Heart right ventricle (tissue), 16 donors: ENCODE measurements around the gene AAK1. TPM values are rescaled to one million over a fixed set of nuclear protein-coding genes. Genes with fewer than 3 reads are reported as not detected.
A peak's percentile ranks its signal among the peaks of the same experiment; 100 is the strongest.

Source experiments
- ATAC-seq, 8 donors: fragments of 200-7000 bp; cut with Tn5 transposase; one replicate each; pipeline ENCODE4 v1.9.1; 2020; ENCODE audit warnings: mild to moderate bottlenecking in 8 of 8, moderate library complexity in 8 of 8, moderate number of reproducible peaks in 1 of 8
- DNase-seq, 2 donors: peaks; one replicate each; pipeline ENCODE4 v3.0.0-alpha.2; 2020
- H3K27ac ChIP-seq, 10 donors: fragments of 200-600 bp; sonication (generic) in 2 of 10; one replicate each; pipeline versions ENCODE4 v1.5.0 to v1.8.0; 2020 to 2022; ENCODE audit warnings: mild to moderate bottlenecking in 3 of 10
- H3K27me3 ChIP-seq, 7 donors: fragments of 200-600 bp; one replicate each; pipeline ENCODE4 v1.8.0; 2021 to 2022; ENCODE audit warnings: mild to moderate bottlenecking in 2 of 7
- H3K36me3 ChIP-seq, 9 donors: fragments of 200-600 bp; sonication (generic) in 1 of 9; one replicate each; pipeline versions ENCODE4 v1.5.0 to v1.8.0; 2020 to 2022; ENCODE audit warnings: mild to moderate bottlenecking in 2 of 9
- H3K4me1 ChIP-seq, 9 donors: fragments of 200-600 bp; sonication (generic) in 1 of 9; one replicate each; pipeline versions ENCODE4 v1.5.0 to v1.8.0; 2020 to 2022; ENCODE audit warnings: mild to moderate bottlenecking in 4 of 9
- H3K4me3 ChIP-seq, 10 donors: fragments of 200-600 bp; sonication (generic) in 2 of 10; one replicate each; pipeline versions ENCODE4 v1.5.0 to v1.8.0; 2020 to 2022; ENCODE audit warnings: mild to moderate bottlenecking in 7 of 10, moderate library complexity in 2 of 10
- H3K9me3 ChIP-seq, 11 donors: fragments of 200-600 bp in 10 of 11; sonication (generic) in 2 of 11; one replicate each; pipeline versions ENCODE4 v1.5.0 to v1.8.0; 2013 to 2022; ENCODE audit warnings: mild to moderate bottlenecking in 2 of 11, control low read depth in 1 of 11, moderate library complexity in 1 of 11
- WGBS, 2 donors: extraction: QIAGEN DNeasy Blood & Tissue Kit; methylation state at CpG; one replicate each; pipeline ENCODE4 v1.1.7; 2013; ENCODE audit warnings: inconsistent platforms in 1 of 2; 5-methylcytosine and 5-hydroxymethylcytosine counted together
- intact Hi-C, 10 donors: fragments of 100-400 bp; cut with DNase I; formaldehyde crosslinking; loops; one replicate each; pipeline versions ENCODE4 v1.11.1 to v1.14.2; 2022
- polyA plus RNA-seq, 2 donors: library from polyadenylated mRNA; stranded (reverse); fragments of 200-250 nt; gene quantifications; one replicate each; pipeline ENCODE4 v1.2.3, GENCODE V29; 2013
- total RNA-seq, 10 donors: library from RNA; stranded (reverse); fragmentation: NEBNext Ultra II Directional in 3 of 10; extraction: Animal tissue kit (Norgen Biotek cat#: 25700) in 3 of 10; gene quantifications; one replicate each; pipeline versions ENCODE4 v1.2.1 to v1.2.4, GENCODE V29; 2021 to 2023
- TF ChIP-seq, protein P1 (sequence below), 9 donors: fragments of 200-600 bp; sonication (generic) in 2 of 9; IDR thresholded peaks; one replicate each; pipeline versions ENCODE4 v1.5.0 to v1.8.0; 2021 to 2022; ENCODE audit warnings: antibody characterized with exemption in 9 of 9, mild to moderate bottlenecking in 5 of 9, moderate library complexity in 1 of 9
- donor health status: Arrhythmogenic right ventricular cardiomyopathy.
- donor health status: ischemic (EF 13 %, LVEDD 7.1; RV severe dilation, severe dysfunction).
- donor health status: healthy with polysubstance abuse.
- donor health status: DM: no; HTN: yes; CAD: no.
- donor health status: DM: no; HTN: no; CAD: no.
- donor health status: ischemic (EF 25% LVEDD 6.9; RV normal size, moderate dysfunction).
- donor health status: ischemic (EF 25% LVEDD 5.7; RV mildly dilated, moderate dysfunction).
- donor health status: healthy.
- donor health status: DM: yes; HTN: yes; CAD: no.
- donor health status: Ischemic cardiomyopathy.
- donor health status: ischemic (EF 35%, LVEDD 5.7; RV mildly dilated, moderate dysfunction).
- donor health status: nonischemic (EF 11% LVEDD 7.7; RV severe dilation, severe dysfunction).
- donor health status: DM: yes; HTN: yes; CAD: no.
- donor health status: PGD.
- donor health status: ischemic (EF 29% LVEDD 5.4; RV normal size, mild dysfunction).
- donor health status: nonischemic (EF 23%, LVEDD 6.1; RV moderate dilation, normal function).

The AAK1 gene
- total and polyA plus RNA-seq, 12 donors, result 10.1 to 148 (median 116) TPM

DNA sequence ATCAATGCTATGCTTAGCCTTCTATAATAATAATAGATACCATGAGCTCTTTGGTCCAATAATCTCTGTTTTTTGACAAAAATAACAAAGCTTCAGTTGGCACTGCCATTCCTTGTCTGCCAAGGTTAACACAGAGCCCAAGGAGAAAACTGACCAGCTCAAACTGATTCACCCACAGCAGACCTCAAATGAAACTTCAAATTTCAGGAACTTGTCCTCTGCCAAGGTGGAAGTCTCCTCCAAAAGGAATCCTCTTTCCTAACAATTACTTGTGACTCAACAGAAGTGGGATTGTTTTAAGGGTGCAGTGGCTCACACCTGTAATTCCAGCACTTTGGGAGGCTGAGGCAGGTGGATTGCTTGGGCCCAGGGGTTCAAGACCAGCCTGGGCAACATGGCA lies 12.1 kb downstream of the AAK1 start:
- Histone ChIP-seq H3K27ac (no peak overlapping the region), H3K27me3 (no peaks in the 10 kb centered on the region), H3K4me1 (peaks cover 11 to 88% (median 44%) of the 10 kb centered on the region in 9 donors), H3K4me3 (no peak overlapping the region), H3K36me3 (peaks cover 0 to 12% (median 0%) of the 10 kb centered on the region in 9 donors), H3K9me3 (no peaks in the 10 kb centered on the region)
- TF ChIP-seq, protein P1, sequence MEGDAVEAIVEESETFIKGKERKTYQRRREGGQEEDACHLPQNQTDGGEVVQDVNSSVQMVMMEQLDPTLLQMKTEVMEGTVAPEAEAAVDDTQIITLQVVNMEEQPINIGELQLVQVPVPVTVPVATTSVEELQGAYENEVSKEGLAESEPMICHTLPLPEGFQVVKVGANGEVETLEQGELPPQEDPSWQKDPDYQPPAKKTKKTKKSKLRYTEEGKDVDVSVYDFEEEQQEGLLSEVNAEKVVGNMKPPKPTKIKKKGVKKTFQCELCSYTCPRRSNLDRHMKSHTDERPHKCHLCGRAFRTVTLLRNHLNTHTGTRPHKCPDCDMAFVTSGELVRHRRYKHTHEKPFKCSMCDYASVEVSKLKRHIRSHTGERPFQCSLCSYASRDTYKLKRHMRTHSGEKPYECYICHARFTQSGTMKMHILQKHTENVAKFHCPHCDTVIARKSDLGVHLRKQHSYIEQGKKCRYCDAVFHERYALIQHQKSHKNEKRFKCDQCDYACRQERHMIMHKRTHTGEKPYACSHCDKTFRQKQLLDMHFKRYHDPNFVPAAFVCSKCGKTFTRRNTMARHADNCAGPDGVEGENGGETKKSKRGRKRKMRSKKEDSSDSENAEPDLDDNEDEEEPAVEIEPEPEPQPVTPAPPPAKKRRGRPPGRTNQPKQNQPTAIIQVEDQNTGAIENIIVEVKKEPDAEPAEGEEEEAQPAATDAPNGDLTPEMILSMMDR (IDR thresholded peaks at IDR 0.05), result no peak
- DNase-seq (no peak), ATAC-seq (peak in 1 of 8 donors; percentile 18)
- intact Hi-C loops, result no loop called here

DNA sequence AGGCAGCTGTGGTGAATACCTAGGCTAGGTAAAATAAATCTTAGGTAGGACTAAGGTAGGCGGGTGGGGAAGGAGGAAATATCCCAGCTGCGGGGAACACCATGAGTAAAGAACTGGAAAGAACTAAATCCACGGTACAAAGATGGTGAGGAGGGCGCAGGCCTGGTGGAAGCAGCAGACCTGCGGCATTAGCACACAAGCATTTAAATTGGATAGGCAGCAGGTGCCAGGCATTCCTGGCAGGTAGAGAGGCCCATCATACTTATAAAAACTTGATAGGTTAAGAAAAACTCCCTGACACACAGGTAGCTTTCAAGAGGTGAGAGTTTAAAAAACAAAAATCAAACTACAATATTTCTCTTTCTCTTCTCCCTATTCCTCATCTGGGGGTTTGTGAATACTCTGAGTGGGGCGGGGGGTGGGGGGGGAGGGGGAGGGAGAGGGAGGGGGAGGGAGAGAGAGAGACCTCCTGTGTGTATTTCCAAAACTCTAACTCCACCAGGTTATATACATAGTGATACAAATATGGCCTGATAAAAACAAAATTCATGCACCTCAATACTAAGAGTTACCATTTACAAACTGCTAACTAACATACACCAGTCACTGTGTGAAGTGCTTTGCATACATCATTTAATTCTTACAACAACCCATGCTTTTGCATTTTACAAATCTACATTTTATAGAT lies 13.5 kb downstream of the AAK1 start:
- ATAC-seq (no peak), DNase-seq (no peak)
- H3K4me3 ChIP-seq, result no peak overlapping the region
- H3K9me3 ChIP-seq, result no peaks in the 10 kb centered on the region
- H3K27ac ChIP-seq, result no peak overlapping the region
- TF ChIP-seq, protein P1 (IDR thresholded peaks at IDR 0.05), result no peak
- WGBS, 2 donors, result 93 to 98% methylated on average over 6 of the region's 6 CpGs
- H3K36me3 ChIP-seq, result peaks cover 0 to 7% (median 0%) of the 10 kb centered on the region in 9 donors
- peaks cover 7 to 88% (median 47%) of the 10 kb centered on the region in 9 donors for H3K4me1 ChIP-seq
- intact Hi-C loops, result loop anchor here in 1 of 10 donors (10.0 kb wide), 1 partner anchor 55 kb away; no protein-coding TSS in a partner anchor
- H3K27me3 ChIP-seq, result no peaks in the 10 kb centered on the region

DNA sequence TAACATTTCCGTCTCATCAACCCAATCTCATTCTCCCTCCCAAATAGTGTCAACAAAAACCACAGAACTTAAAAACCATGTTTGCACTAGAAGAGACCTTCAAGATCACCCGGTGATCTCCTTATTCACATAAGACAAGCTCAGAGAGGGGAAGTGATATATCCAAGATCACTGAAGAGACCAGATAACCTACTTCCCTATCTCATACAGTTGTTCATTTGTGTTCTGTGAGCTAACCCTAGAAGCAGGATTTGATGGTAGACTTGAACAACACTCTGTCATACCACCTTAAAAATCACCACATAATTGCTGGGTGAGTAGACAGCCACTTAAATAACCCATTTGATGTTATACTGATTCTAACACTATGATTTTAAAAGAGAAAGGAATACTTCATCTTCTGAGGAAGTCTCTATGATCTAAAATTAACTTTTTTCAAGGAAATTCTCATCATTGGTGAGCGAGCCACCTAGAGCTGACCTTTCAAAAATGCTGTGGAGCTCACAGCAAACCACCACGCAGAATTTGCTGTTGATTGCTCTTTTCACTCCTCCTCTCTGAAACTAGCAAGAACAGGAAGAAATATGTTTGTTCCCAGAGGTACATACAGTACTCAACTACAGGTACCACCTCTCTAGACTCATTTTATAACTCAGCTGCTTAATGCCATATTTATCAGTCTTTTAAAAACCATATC lies 15.1 kb downstream of the AAK1 start:
- peaks cover 0 to 6% (median 0%) of the 10 kb centered on the region in 9 donors for H3K36me3 ChIP-seq
- TF ChIP-seq, protein P1 (IDR thresholded peaks at IDR 0.05), result no peak
- H3K27me3 ChIP-seq, result no peaks in the 10 kb centered on the region
- H3K9me3 ChIP-seq, result no peaks in the 10 kb centered on the region
- peaks cover 7 to 89% (median 59%) of the 10 kb centered on the region in 9 donors for H3K4me1 ChIP-seq
- no peak overlapping the region for H3K27ac ChIP-seq
- H3K4me3 ChIP-seq, result no peak overlapping the region
- intact Hi-C loops, result loop anchor here in 1 of 10 donors (10.0 kb wide), 1 partner anchor 54 kb away; no protein-coding TSS in a partner anchor
- DNase-seq (no peak), ATAC-seq (no peak)
- WGBS, 2 donors, result 74 to 79% methylated on average over 4 of the region's 4 CpGs

DNA sequence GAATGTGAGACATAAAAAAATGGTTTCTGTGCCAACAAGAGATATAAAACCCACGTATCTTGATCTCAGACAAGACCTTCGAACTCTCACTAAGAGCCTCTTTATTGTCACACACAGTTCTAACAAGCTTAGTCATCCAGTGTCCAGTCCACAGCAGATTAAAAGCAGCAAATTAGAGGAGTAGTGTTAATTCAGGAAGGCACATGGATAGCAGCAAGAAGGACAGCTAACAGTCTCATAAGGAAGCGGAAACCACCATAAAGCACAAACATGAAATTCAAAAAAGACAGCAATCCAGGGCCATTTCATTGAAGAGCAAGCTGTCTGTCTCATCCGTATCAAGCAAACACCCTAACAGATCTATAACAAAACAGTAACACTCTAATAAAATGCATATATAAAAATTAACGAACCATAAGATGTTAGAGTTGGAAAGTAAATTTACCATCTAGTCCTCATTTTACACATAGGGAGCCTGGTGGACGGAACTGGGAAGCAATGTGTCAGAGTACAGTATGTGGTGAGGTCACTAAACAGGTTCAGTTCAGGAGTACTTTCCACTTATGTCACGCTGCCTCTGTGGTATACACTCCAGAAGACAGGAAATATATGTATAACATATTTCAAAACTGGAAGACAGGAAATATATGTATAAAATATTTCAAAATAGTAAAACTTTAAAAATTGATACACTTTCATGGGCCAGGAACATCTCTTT lies 18.3 kb downstream of the AAK1 start:
- no peaks in the 10 kb centered on the region for H3K27me3 ChIP-seq
- intact Hi-C loops, result loop anchor here in 1 of 10 donors (10.0 kb wide), 1 partner anchor 50 kb away; no protein-coding TSS in a partner anchor
- no peaks in the 10 kb centered on the region for H3K36me3 ChIP-seq
- no peak for DNase-seq
- peak overlapping the region in 2 of 10 donors; percentile 3 to 12 for H3K27ac ChIP-seq
- H3K4me1 ChIP-seq, result peaks cover 5 to 91% (median 45%) of the 10 kb centered on the region in 9 donors
- peak in 1 of 8 donors; percentile 46 for ATAC-seq
- no peaks in the 10 kb centered on the region for H3K9me3 ChIP-seq
- TF ChIP-seq, protein P1 (IDR thresholded peaks at IDR 0.05), result no peak
- 76 to 83% methylated on average over 7 of the region's 7 CpGs for WGBS, 2 donors
- no peak overlapping the region for H3K4me3 ChIP-seq
